ENCODE measurements around the gene NYAP2.

GRCh38 chr2:225422145-225422544 lies 22.6 kb downstream of the NYAP2 start:
- no peak for TF ChIP-seq POLR2A (IDR thresholded peaks at IDR 0.05; ENCODE audit: low read depth, low read length)
- TF ChIP-seq CTCF (conservative IDR thresholded peaks at IDR 0.05; ENCODE audit: low read depth, low read length), result no peak
- no peak for TF ChIP-seq CEBPB (IDR thresholded peaks at IDR 0.05; ENCODE audit: low read depth, low read length)
- TF ChIP-seq MXI1 (IDR thresholded peaks at IDR 0.05; ENCODE audit: borderline replicate concordance, low read depth, low read length), result no peak
- TF ChIP-seq RFX5 (IDR thresholded peaks at IDR 0.05; ENCODE audit: low read depth, low read length), result no peak
- TF ChIP-seq RAD21 (IDR thresholded peaks at IDR 0.05; ENCODE audit: low read length), result no peak
- TF ChIP-seq BHLHE40 (IDR thresholded peaks at IDR 0.05; ENCODE audit: low read depth, low read length), result no peak
- no peak for TF ChIP-seq MAZ (IDR thresholded peaks at IDR 0.05; ENCODE audit: borderline replicate concordance, low read depth, low read length)
- TF ChIP-seq USF2 (IDR thresholded peaks at IDR 0.05; ENCODE audit: low read depth, low read length), result no peak
- no peak for TF ChIP-seq CHD1 (IDR thresholded peaks at IDR 0.05; ENCODE audit: low read depth, low read length)
- TF ChIP-seq SMC3 (IDR thresholded peaks at IDR 0.05; ENCODE audit: low read depth, low read length), result no peak
- TF ChIP-seq RCOR1 (IDR thresholded peaks at IDR 0.05; ENCODE audit: insufficient replicate concordance, low read length), result no peak
